ENCODE measurements around the gene INSM1.

The INSM1 gene

GRCh38 chr20:20415321-20415720 is 47.4 kb downstream of the INSM1 start:
- Histone ChIP-seq H3K27ac (ENCODE audit: insufficient read depth, low read length, poor library complexity, severe bottlenecking) (no peak overlapping the region), H3K9me3 (ENCODE audit: control insufficient read depth, low read length) (no peaks in the 10 kb centered on the region), H3K4me1 (ENCODE audit: control insufficient read depth, insufficient read depth, low read length, poor library complexity, severe bottlenecking) (no peaks in the 10 kb centered on the region), H3K36me3 (ENCODE audit: control insufficient read depth, insufficient read depth, low read length) (no peaks in the 10 kb centered on the region), H3K27me3 (replicated peaks; ENCODE audit: control insufficient read depth, insufficient read depth, low read length, poor library complexity, severe bottlenecking) (no peaks in the 10 kb centered on the region), H3K4me3 (ENCODE audit: insufficient read depth, low read depth, low read length, poor library complexity, severe bottlenecking) (no peak overlapping the region)
- no peak for DNase-seq

GRCh38 chr20:20417876-20418676 is 50.2 kb downstream of the INSM1 start:
- Histone ChIP-seq H3K27me3 (replicated peaks; ENCODE audit: control insufficient read depth, insufficient read depth, low read length, poor library complexity, severe bottlenecking) (no peaks in the 10 kb centered on the region), H3K27ac (ENCODE audit: insufficient read depth, low read length, poor library complexity, severe bottlenecking) (no peak overlapping the region), H3K4me1 (ENCODE audit: control insufficient read depth, insufficient read depth, low read length, poor library complexity, severe bottlenecking) (no peaks in the 10 kb centered on the region), H3K9me3 (ENCODE audit: control insufficient read depth, low read length) (no peaks in the 10 kb centered on the region), H3K36me3 (ENCODE audit: control insufficient read depth, insufficient read depth, low read length) (peaks cover 6% of the 10 kb centered on the region), H3K4me3 (ENCODE audit: insufficient read depth, low read depth, low read length, poor library complexity, severe bottlenecking) (no peak overlapping the region)
- no peak for DNase-seq

Measured in effector memory CD4-positive, alpha-beta T cell (primary cell).